Measurements from ENCODE around the gene GINS2.

DNA sequence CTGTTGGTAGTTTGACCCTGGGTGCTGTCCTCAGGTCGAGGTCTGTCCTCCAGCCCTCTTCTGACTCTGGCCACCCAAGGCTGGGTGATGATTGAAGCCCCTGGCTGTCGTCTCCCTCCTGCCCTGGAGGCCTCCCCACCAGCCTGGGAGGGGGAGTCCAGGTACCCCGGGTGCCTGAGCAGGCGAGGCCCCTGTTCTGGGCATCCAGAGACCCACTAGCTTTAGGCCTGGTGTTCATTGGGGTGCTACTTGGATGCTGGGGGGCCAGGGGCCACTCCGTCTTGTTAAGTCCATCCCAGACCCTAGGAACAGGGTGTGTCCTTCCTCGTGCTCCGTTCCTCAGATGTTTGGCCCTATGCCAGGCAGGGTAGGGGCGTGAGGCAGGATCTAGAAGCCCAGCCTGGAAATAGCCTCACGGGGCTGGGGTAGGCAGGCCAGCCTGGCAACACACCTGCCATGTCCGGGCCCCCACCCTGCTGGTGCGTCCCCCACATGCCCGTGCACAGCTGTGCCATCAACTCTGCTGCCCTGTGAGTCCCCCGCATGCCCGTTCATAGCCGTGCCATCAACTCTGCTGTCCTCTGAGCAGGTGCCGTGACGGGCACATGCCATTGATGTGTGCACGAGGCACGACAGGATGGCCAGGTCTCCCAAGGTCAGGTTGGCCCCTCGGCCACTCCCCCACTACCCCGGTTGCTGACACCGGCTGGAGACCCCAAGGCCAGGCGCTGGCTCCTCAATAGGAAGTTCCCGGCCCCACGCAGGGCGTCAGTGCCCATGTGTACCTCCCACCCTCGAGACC lies 36.9 kb downstream of the GINS2 start:
- TF ChIP-seq, protein P1, sequence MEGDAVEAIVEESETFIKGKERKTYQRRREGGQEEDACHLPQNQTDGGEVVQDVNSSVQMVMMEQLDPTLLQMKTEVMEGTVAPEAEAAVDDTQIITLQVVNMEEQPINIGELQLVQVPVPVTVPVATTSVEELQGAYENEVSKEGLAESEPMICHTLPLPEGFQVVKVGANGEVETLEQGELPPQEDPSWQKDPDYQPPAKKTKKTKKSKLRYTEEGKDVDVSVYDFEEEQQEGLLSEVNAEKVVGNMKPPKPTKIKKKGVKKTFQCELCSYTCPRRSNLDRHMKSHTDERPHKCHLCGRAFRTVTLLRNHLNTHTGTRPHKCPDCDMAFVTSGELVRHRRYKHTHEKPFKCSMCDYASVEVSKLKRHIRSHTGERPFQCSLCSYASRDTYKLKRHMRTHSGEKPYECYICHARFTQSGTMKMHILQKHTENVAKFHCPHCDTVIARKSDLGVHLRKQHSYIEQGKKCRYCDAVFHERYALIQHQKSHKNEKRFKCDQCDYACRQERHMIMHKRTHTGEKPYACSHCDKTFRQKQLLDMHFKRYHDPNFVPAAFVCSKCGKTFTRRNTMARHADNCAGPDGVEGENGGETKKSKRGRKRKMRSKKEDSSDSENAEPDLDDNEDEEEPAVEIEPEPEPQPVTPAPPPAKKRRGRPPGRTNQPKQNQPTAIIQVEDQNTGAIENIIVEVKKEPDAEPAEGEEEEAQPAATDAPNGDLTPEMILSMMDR (conservative IDR thresholded peaks at IDR 0.05; ENCODE audit: low read depth, low read length) = no peak
- TF ChIP-seq MAZ (IDR thresholded peaks at IDR 0.05; ENCODE audit: borderline replicate concordance, low read depth, low read length) (no peak), RAD21 (IDR thresholded peaks at IDR 0.05; ENCODE audit: low read length) (no peak), POLR2A (IDR thresholded peaks at IDR 0.05; ENCODE audit: low read depth, low read length) (no peak), SMC3 (IDR thresholded peaks at IDR 0.05; ENCODE audit: low read depth, low read length) (no peak), RFX5 (IDR thresholded peaks at IDR 0.05; ENCODE audit: low read depth, low read length) (no peak), MXI1 (IDR thresholded peaks at IDR 0.05; ENCODE audit: borderline replicate concordance, low read depth, low read length) (no peak), RCOR1 (IDR thresholded peaks at IDR 0.05; ENCODE audit: insufficient replicate concordance, low read length) (no peak), CEBPB (IDR thresholded peaks at IDR 0.05; ENCODE audit: low read depth, low read length) (no peak)
- TF ChIP-seq, protein P2, sequence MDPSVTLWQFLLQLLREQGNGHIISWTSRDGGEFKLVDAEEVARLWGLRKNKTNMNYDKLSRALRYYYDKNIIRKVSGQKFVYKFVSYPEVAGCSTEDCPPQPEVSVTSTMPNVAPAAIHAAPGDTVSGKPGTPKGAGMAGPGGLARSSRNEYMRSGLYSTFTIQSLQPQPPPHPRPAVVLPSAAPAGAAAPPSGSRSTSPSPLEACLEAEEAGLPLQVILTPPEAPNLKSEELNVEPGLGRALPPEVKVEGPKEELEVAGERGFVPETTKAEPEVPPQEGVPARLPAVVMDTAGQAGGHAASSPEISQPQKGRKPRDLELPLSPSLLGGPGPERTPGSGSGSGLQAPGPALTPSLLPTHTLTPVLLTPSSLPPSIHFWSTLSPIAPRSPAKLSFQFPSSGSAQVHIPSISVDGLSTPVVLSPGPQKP (IDR thresholded peaks at IDR 0.05; ENCODE audit: borderline replicate concordance, low read depth, low read length) = no peak
- TF ChIP-seq, protein P3, sequence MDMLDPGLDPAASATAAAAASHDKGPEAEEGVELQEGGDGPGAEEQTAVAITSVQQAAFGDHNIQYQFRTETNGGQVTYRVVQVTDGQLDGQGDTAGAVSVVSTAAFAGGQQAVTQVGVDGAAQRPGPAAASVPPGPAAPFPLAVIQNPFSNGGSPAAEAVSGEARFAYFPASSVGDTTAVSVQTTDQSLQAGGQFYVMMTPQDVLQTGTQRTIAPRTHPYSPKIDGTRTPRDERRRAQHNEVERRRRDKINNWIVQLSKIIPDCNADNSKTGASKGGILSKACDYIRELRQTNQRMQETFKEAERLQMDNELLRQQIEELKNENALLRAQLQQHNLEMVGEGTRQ (IDR thresholded peaks at IDR 0.05; ENCODE audit: low read depth, low read length) = no peak
